ENCODE measurements around the gene FALEC.
A peak's percentile ranks its signal among the peaks of the same experiment; 100 is the strongest.

FALEC gene

GRCh38 chr1:150550222-150551050, 34.9 kb downstream of the FALEC start:
- Histone ChIP-seq H3K4me3 (ENCODE audit: low read depth in 1 of 5, low read length in 5 of 5) (peak overlapping the region; percentile 58 to 70 (median 59)), H3K9me3 (ENCODE audit: control insufficient read depth in 5 of 5, low read length in 5 of 5) (no peaks in the 10 kb centered on the region), H3K4me1 (ENCODE audit: control insufficient read depth in 5 of 5, insufficient read depth in 5 of 5, low read length in 5 of 5) (peaks cover 8 to 55% (median 50%) of the 10 kb centered on the region in 5 donors), H3K9ac (ENCODE audit: low read length in 5 of 5) (peak overlapping the region in 4 of 5 donors; percentile 56 to 81 (median 75)), H3K27ac (ENCODE audit: low read depth, low read length) (peak overlapping the region; percentile 85), H3K36me3 (ENCODE audit: control insufficient read depth in 5 of 5, insufficient read depth in 5 of 5, low read length in 5 of 5) (peaks cover 0 to 9% (median 6%) of the 10 kb centered on the region in 5 donors), H3K27me3 (ENCODE audit: control insufficient read depth in 5 of 5, insufficient read depth in 4 of 5, low read length in 5 of 5) (no peaks in the 10 kb centered on the region)

GRCh38 chr1:150551051-150551783, 35.7 kb downstream of the FALEC start:
- no peaks in the 10 kb centered on the region for H3K9me3 ChIP-seq (ENCODE audit: control insufficient read depth in 5 of 5, low read length in 5 of 5)
- peak overlapping the region; percentile 85 for H3K27ac ChIP-seq (ENCODE audit: low read depth, low read length)
- no peaks in the 10 kb centered on the region for H3K27me3 ChIP-seq (ENCODE audit: control insufficient read depth in 5 of 5, insufficient read depth in 4 of 5, low read length in 5 of 5)
- peaks cover 0 to 17% (median 14%) of the 10 kb centered on the region in 5 donors for H3K36me3 ChIP-seq (ENCODE audit: control insufficient read depth in 5 of 5, insufficient read depth in 5 of 5, low read length in 5 of 5)
- peak overlapping the region in 3 of 5 donors; percentile 26 to 79 (median 41) for H3K9ac ChIP-seq (ENCODE audit: low read length in 5 of 5)
- peak overlapping the region in 3 of 5 donors; percentile 40 to 69 (median 58) for H3K4me3 ChIP-seq (ENCODE audit: low read depth in 1 of 5, low read length in 5 of 5)
- peaks cover 8 to 55% (median 50%) of the 10 kb centered on the region in 5 donors for H3K4me1 ChIP-seq (ENCODE audit: control insufficient read depth in 5 of 5, insufficient read depth in 5 of 5, low read length in 5 of 5)

DNA sequence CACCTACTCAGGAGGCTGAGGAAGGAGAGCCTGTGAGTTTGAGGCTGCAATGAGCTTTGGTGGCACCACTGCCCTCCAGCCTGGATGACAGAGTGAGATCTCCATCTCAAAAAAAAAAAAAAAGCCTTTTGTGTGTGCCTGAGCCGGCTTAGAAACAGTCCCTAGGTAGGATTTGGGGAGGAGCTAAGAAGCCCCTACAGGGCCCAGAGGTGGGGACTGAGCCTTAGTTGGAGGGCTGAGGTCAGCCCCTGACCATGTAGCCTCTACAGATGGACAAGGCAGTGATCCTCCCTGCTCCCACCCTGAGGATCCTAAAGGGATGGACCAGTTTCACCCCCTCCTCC, 36.2 kb downstream of the FALEC start:
- Histone ChIP-seq H3K4me1 (ENCODE audit: control insufficient read depth in 5 of 5, insufficient read depth in 5 of 5, low read length in 5 of 5) (peaks cover 8 to 55% (median 50%) of the 10 kb centered on the region in 5 donors), H3K27me3 (ENCODE audit: control insufficient read depth in 5 of 5, insufficient read depth in 4 of 5, low read length in 5 of 5) (no peaks in the 10 kb centered on the region), H3K36me3 (ENCODE audit: control insufficient read depth in 5 of 5, insufficient read depth in 5 of 5, low read length in 5 of 5) (peaks cover 0 to 22% (median 17%) of the 10 kb centered on the region in 5 donors), H3K9ac (ENCODE audit: low read length in 5 of 5) (peak overlapping the region in 2 of 5 donors; percentile 8 to 41), H3K27ac (ENCODE audit: low read depth, low read length) (peak overlapping the region; percentile 85), H3K4me3 (ENCODE audit: low read depth in 1 of 5, low read length in 5 of 5) (peak overlapping the region in 3 of 5 donors; percentile 11 to 69 (median 26)), H3K9me3 (ENCODE audit: control insufficient read depth in 5 of 5, low read length in 5 of 5) (no peaks in the 10 kb centered on the region)

GRCh38 chr1:150552128-150552910, 36.8 kb downstream of the FALEC start:
- peak overlapping the region in 4 of 5 donors; percentile 11 to 69 (median 25) for H3K4me3 ChIP-seq (ENCODE audit: low read depth in 1 of 5, low read length in 5 of 5)
- peaks cover 11 to 55% (median 50%) of the 10 kb centered on the region in 5 donors for H3K4me1 ChIP-seq (ENCODE audit: control insufficient read depth in 5 of 5, insufficient read depth in 5 of 5, low read length in 5 of 5)
- H3K27ac ChIP-seq (ENCODE audit: low read depth, low read length) = peak overlapping the region; percentile 85
- no peaks in the 10 kb centered on the region for H3K27me3 ChIP-seq (ENCODE audit: control insufficient read depth in 5 of 5, insufficient read depth in 4 of 5, low read length in 5 of 5)
- H3K9ac ChIP-seq (ENCODE audit: low read length in 5 of 5) = peak overlapping the region in 3 of 5 donors; percentile 41 to 45 (median 44)
- H3K9me3 ChIP-seq (ENCODE audit: control insufficient read depth in 5 of 5, low read length in 5 of 5) = no peaks in the 10 kb centered on the region
- peaks cover 0 to 25% (median 19%) of the 10 kb centered on the region in 5 donors for H3K36me3 ChIP-seq (ENCODE audit: control insufficient read depth in 5 of 5, insufficient read depth in 5 of 5, low read length in 5 of 5)

DNA sequence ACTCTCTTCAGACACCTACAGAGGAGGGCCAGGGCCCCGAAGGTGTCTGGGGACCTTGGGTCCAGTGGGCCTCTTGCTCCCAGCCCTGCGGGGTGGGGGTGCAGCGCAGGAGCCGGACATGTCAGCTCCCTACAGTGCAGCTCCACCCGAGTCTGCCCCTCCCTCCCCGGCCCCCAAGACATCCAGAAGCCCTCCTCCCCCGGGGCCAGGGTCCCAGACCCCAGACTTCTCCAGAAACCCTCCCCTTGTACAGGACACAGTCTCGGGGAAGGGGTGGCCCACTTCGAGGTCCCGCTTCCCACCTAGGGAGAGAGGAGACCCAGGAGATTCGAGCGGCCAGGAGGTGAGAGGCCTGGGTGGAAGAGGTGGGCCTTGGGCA, 37.3 kb downstream of the FALEC start:
- Histone ChIP-seq H3K4me3 (ENCODE audit: low read depth in 1 of 5, low read length in 5 of 5) (peak overlapping the region in 2 of 5 donors; percentile 24 to 46), H3K36me3 (ENCODE audit: control insufficient read depth in 5 of 5, insufficient read depth in 5 of 5, low read length in 5 of 5) (peaks cover 0 to 30% (median 24%) of the 10 kb centered on the region in 5 donors), H3K27ac (ENCODE audit: low read depth, low read length) (peak overlapping the region; percentile 85), H3K9ac (ENCODE audit: low read length in 5 of 5) (peak overlapping the region in 4 of 5 donors; percentile 34 to 54 (median 44)), H3K4me1 (ENCODE audit: control insufficient read depth in 5 of 5, insufficient read depth in 5 of 5, low read length in 5 of 5) (peaks cover 11 to 55% (median 51%) of the 10 kb centered on the region in 5 donors), H3K27me3 (ENCODE audit: control insufficient read depth in 5 of 5, insufficient read depth in 4 of 5, low read length in 5 of 5) (no peaks in the 10 kb centered on the region), H3K9me3 (ENCODE audit: control insufficient read depth in 5 of 5, low read length in 5 of 5) (no peaks in the 10 kb centered on the region)

- peaks cover 8 to 59% (median 54%) of the 10 kb centered on the region in 5 donors for H3K4me1 ChIP-seq (ENCODE audit: control insufficient read depth in 5 of 5, insufficient read depth in 5 of 5, low read length in 5 of 5)
- peaks cover 0 to 35% (median 24%) of the 10 kb centered on the region in 5 donors for H3K36me3 ChIP-seq (ENCODE audit: control insufficient read depth in 5 of 5, insufficient read depth in 5 of 5, low read length in 5 of 5)
- H3K27me3 ChIP-seq (ENCODE audit: control insufficient read depth in 5 of 5, insufficient read depth in 4 of 5, low read length in 5 of 5) = no peaks in the 10 kb centered on the region
- H3K27ac ChIP-seq (ENCODE audit: low read depth, low read length) = peak overlapping the region; percentile 85
- no peaks in the 10 kb centered on the region for H3K9me3 ChIP-seq (ENCODE audit: control insufficient read depth in 5 of 5, low read length in 5 of 5)
- peak overlapping the region in 2 of 5 donors; percentile 34 to 54 for H3K9ac ChIP-seq (ENCODE audit: low read length in 5 of 5)
- no peak overlapping the region for H3K4me3 ChIP-seq (ENCODE audit: low read depth in 1 of 5, low read length in 5 of 5)
Observed at GRCh38 chr1:150553392-150554085, 38.0 kb downstream of the FALEC start.

GRCh38 chr1:150554086-150554452, 38.5 kb downstream of the FALEC start:
- no peaks in the 10 kb centered on the region for H3K9me3 ChIP-seq (ENCODE audit: control insufficient read depth in 5 of 5, low read length in 5 of 5)
- no peak overlapping the region for H3K4me3 ChIP-seq (ENCODE audit: low read depth in 1 of 5, low read length in 5 of 5)
- peaks cover 0 to 35% (median 24%) of the 10 kb centered on the region in 5 donors for H3K36me3 ChIP-seq (ENCODE audit: control insufficient read depth in 5 of 5, insufficient read depth in 5 of 5, low read length in 5 of 5)
- no peak overlapping the region for H3K9ac ChIP-seq (ENCODE audit: low read length in 5 of 5)
- H3K27ac ChIP-seq (ENCODE audit: low read depth, low read length) = no peak overlapping the region
- H3K27me3 ChIP-seq (ENCODE audit: control insufficient read depth in 5 of 5, insufficient read depth in 4 of 5, low read length in 5 of 5) = no peaks in the 10 kb centered on the region
- H3K4me1 ChIP-seq (ENCODE audit: control insufficient read depth in 5 of 5, insufficient read depth in 5 of 5, low read length in 5 of 5) = peaks cover 9 to 61% (median 58%) of the 10 kb centered on the region in 5 donors

DNA sequence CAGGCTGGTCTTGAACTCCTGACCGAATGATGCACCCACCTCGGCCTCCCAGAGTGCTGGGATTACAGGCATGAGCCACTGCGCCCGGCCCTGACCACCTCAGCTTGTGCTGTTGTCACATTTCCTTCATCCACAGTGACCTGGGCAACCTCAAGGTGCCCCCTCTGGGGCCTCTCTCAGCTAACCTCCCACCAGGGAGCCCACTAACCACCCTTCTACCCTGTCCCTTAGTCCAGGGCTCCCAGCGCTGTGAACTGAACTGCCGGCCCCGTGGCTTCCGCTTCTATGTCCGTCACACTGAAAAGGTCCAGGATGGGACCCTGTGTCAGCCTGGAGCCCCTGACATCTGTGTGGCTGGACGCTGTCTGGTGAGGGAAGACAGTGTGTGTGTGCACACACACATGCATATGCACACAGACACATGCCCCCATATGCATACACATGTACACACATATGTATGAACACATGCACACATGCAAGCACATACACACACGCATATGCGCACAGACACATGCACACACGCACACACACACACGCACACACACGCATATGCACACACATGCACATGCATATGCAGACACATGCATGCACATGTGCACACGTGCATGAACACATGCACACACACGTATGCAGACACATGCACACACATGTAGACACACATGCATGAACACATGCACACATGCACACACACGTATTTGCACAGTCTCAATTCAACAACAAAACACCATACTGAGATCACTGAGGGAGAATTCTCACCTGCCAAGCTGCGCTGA, 39.8 kb downstream of the FALEC start:
- Histone ChIP-seq H3K27ac (ENCODE audit: low read depth, low read length) (no peak overlapping the region), H3K4me3 (ENCODE audit: low read depth in 1 of 5, low read length in 5 of 5) (no peak overlapping the region), H3K36me3 (ENCODE audit: control insufficient read depth in 5 of 5, insufficient read depth in 5 of 5, low read length in 5 of 5) (peaks cover 0 to 35% (median 24%) of the 10 kb centered on the region in 5 donors), H3K9me3 (ENCODE audit: control insufficient read depth in 5 of 5, low read length in 5 of 5) (no peaks in the 10 kb centered on the region), H3K9ac (ENCODE audit: low read length in 5 of 5) (no peak overlapping the region), H3K27me3 (ENCODE audit: control insufficient read depth in 5 of 5, insufficient read depth in 4 of 5, low read length in 5 of 5) (no peaks in the 10 kb centered on the region), H3K4me1 (ENCODE audit: control insufficient read depth in 5 of 5, insufficient read depth in 5 of 5, low read length in 5 of 5) (peaks cover 12 to 65% (median 60%) of the 10 kb centered on the region in 5 donors)

Data from subcutaneous abdominal adipose tissue (tissue), 5 donors.